ENCODE data around the gene EFCAB12. TPM values are rescaled to one million over a fixed set of nuclear protein-coding genes. Genes with fewer than 3 reads are reported as not detected.

EFCAB12 gene
- 0.31 and 0.39 TPM in 2 replicates for polyA plus RNA-seq (2013)

DNA sequence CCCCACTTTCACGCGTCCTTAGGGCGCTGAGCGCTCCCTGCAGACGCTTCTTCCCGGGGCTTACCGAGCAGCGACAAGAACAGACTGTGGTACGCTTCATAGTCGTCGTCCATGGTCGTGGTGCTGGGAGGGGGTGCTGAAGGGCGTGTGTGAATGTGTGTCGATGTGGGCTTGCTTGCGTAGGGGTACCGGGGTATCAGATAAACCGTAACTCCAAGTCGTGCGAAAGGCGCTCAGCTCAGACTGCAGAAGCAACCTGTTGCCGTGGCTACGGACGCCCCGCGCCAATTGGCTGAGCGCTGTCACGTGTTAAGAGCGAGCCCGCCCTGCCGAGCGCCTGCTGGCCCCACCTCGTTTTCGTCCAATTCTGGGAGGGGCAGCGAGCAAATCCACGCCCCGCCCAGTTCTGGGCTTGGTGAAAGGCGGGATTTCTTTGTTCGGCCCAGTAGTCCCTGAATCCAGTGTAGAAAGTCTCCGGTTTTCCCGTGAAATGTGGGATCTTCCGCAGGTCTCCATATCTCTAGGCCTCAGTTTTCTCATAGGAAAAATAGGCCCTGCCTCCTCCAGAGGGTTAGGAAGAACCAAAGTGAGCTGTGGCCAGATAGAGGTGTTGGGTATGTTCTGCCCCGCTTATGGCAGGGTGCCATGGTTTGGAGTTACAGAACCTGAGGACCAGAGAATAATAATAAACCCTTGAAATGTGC, at the start of gene EFCAB12:
TSS of gene EFCAB12 (minus strand) at position 261 of the 704 bp plus-strand sequence. CDS start at position 113, 148 bp downstream.
- peak within 1 kb of the TSS; percentile 72 for H4K8ac ChIP-seq (ENCODE audit: low read depth, low read length)
- H3K4me2 ChIP-seq (ENCODE audit: low read length) = peak within 1 kb of the TSS; percentile 67
- no peak within 1 kb of the TSS for H3K4ac ChIP-seq (ENCODE audit: low read depth, low read length)
- H2AK5ac ChIP-seq (ENCODE audit: low read length) = no peak within 1 kb of the TSS
- no peaks in the 10 kb centered on the region for H3K27me3 ChIP-seq (ENCODE audit: insufficient read depth, low read length)
- WGBS (ENCODE audit: extremely low coverage, insufficient coverage, insufficient read length) = no CpG with 5 or more reads among the region's 42 CpGs
- peak within 1 kb of the TSS; percentile 63 for H3K4me3 ChIP-seq (ENCODE audit: low read depth, low read length)
- DNase-seq = peak; percentile 93 to 97
- H3K14ac ChIP-seq (ENCODE audit: low read length) = peak within 1 kb of the TSS; percentile 59
- peak within 1 kb of the TSS; percentile 75 for H4K12ac ChIP-seq (ENCODE audit: low read depth, low read length)
- no peak within 1 kb of the TSS for H2BK120ac ChIP-seq (ENCODE audit: insufficient read depth, low read length, poor library complexity)
- peaks cover 3% of the 10 kb centered on the region for H3K79me1 ChIP-seq (ENCODE audit: low read length)
- no peaks in the 10 kb centered on the region for H3K9me3 ChIP-seq (ENCODE audit: insufficient read depth, low read depth, low read length)
- H2AFZ ChIP-seq (ENCODE audit: insufficient read depth, low read length, poor library complexity) = peak within 1 kb of the TSS; percentile 32
- H3K27ac ChIP-seq (ENCODE audit: low read depth, low read length) = no peak within 1 kb of the TSS
- no peaks in the 10 kb centered on the region for H3K79me2 ChIP-seq (ENCODE audit: control insufficient read depth, insufficient read depth, low read length, poor library complexity)
- H3K36me3 ChIP-seq (ENCODE audit: control insufficient read depth in 1 of 2, insufficient read depth in 2 of 2, low read length in 2 of 2) = peaks cover 7 to 17% of the 10 kb centered on the region in 2 experiments
- H3K9ac ChIP-seq (ENCODE audit: low read length) = no peak within 1 kb of the TSS
- no peak within 1 kb of the TSS for H2BK12ac ChIP-seq (ENCODE audit: low read length)
- H3K23ac ChIP-seq (ENCODE audit: low read length) = no peak within 1 kb of the TSS
- H3K18ac ChIP-seq (ENCODE audit: low read length) = no peak within 1 kb of the TSS
- H3K4me1 ChIP-seq (ENCODE audit: control insufficient read depth in 1 of 2, insufficient read depth in 2 of 2, low read length in 2 of 2) = peaks cover 4% of the 10 kb centered on the region in 2 experiments
- H2BK5ac ChIP-seq (ENCODE audit: low read depth, low read length, poor library complexity) = no peak within 1 kb of the TSS
- H4K91ac ChIP-seq (ENCODE audit: low read depth, low read length) = peak within 1 kb of the TSS; percentile 32

DNA sequence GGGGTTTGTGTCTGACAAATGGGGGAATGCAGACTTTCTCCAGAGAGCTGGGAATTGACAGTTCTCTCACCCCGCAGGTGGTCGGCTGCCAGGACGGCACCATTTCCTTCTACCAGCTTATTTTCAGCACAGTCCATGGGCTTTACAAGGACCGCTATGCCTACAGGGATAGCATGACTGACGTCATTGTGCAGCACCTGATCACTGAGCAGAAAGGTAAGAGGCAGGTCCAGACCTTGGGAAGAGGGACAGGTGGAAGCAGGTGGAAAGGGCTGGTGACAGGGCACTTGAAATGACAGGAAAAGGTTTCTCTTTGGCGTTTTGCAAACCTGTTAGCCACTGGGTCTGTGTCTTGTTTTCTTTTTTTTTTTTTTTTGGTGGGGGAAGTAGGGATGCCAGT, 48.1 kb upstream of the EFCAB12 start:
- Histone ChIP-seq H3K27me3 (ENCODE audit: insufficient read depth, low read length) (no peaks in the 10 kb centered on the region), H2BK12ac (ENCODE audit: low read length) (no peak overlapping the region), H2BK120ac (ENCODE audit: insufficient read depth, low read length, poor library complexity) (no peak overlapping the region), H3K4me3 (ENCODE audit: low read depth, low read length) (no peak overlapping the region), H4K91ac (ENCODE audit: low read depth, low read length) (no peak overlapping the region), H4K8ac (ENCODE audit: low read depth, low read length) (no peak overlapping the region), H3K79me2 (ENCODE audit: control insufficient read depth, insufficient read depth, low read length, poor library complexity) (no peaks in the 10 kb centered on the region), H2AK5ac (ENCODE audit: low read length) (no peak overlapping the region), H3K23ac (ENCODE audit: low read length) (no peak overlapping the region), H3K4ac (ENCODE audit: low read depth, low read length) (no peak overlapping the region), H3K4me2 (ENCODE audit: low read length) (no peak overlapping the region), H3K79me1 (ENCODE audit: low read length) (no peaks in the 10 kb centered on the region), H3K9me3 (ENCODE audit: insufficient read depth, low read depth, low read length) (no peaks in the 10 kb centered on the region), H2BK5ac (ENCODE audit: low read depth, low read length, poor library complexity) (no peak overlapping the region), H3K27ac (ENCODE audit: low read depth, low read length) (no peak overlapping the region), H2AFZ (ENCODE audit: insufficient read depth, low read length, poor library complexity) (no peak overlapping the region), H3K4me1 (ENCODE audit: control insufficient read depth in 1 of 2, insufficient read depth in 2 of 2, low read length in 2 of 2) (peaks cover under 1% of the 10 kb centered on the region in 2 experiments), H4K12ac (ENCODE audit: low read depth, low read length) (no peak overlapping the region), H3K9ac (ENCODE audit: low read length) (no peak overlapping the region), H3K36me3 (ENCODE audit: control insufficient read depth in 1 of 2, insufficient read depth in 2 of 2, low read length in 2 of 2) (peaks cover 20% of the 10 kb centered on the region in 2 experiments), H3K14ac (ENCODE audit: low read length) (no peak overlapping the region), H3K18ac (ENCODE audit: low read length) (no peak overlapping the region)
- no CpG with 5 or more reads among the region's 6 CpGs for WGBS (ENCODE audit: extremely low coverage, insufficient coverage, insufficient read length)
- DNase-seq = no peak

DNA sequence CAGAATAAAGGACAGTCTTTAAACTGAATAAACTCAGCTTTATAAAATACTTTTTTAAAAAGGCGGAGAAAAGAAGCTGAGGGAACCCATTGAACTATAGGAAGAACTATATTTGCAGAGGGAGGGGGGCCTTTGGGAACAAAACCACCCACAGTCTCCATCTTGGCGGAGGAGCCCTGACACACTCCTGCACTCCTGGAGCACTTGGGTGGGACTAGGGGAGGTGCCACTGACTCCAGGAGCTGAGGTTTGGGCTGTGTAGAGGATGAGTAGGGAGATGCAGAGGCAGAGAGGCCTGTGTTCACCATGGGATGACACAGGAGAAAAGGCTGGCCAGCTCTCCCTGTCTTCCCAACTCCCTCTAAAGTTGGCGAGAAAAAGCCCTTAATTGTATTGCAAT, 47.4 kb upstream of the EFCAB12 start:
- H3K4me1 ChIP-seq (ENCODE audit: control insufficient read depth in 1 of 2, insufficient read depth in 2 of 2, low read length in 2 of 2) = no peaks in the 10 kb centered on the region
- no peak overlapping the region for H3K9ac ChIP-seq (ENCODE audit: low read length)
- no peak overlapping the region for H3K27ac ChIP-seq (ENCODE audit: low read depth, low read length)
- H3K4ac ChIP-seq (ENCODE audit: low read depth, low read length) = no peak overlapping the region
- no peak overlapping the region for H3K4me3 ChIP-seq (ENCODE audit: low read depth, low read length)
- no peaks in the 10 kb centered on the region for H3K79me2 ChIP-seq (ENCODE audit: control insufficient read depth, insufficient read depth, low read length, poor library complexity)
- no peaks in the 10 kb centered on the region for H3K27me3 ChIP-seq (ENCODE audit: insufficient read depth, low read length)
- no peak overlapping the region for H4K91ac ChIP-seq (ENCODE audit: low read depth, low read length)
- DNase-seq = no peak
- H4K8ac ChIP-seq (ENCODE audit: low read depth, low read length) = no peak overlapping the region
- H3K23ac ChIP-seq (ENCODE audit: low read length) = no peak overlapping the region
- no peak overlapping the region for H2BK120ac ChIP-seq (ENCODE audit: insufficient read depth, low read length, poor library complexity)
- H3K9me3 ChIP-seq (ENCODE audit: insufficient read depth, low read depth, low read length) = no peaks in the 10 kb centered on the region
- H3K18ac ChIP-seq (ENCODE audit: low read length) = no peak overlapping the region
- no peak overlapping the region for H2AFZ ChIP-seq (ENCODE audit: insufficient read depth, low read length, poor library complexity)
- H3K79me1 ChIP-seq (ENCODE audit: low read length) = no peaks in the 10 kb centered on the region
- H2BK12ac ChIP-seq (ENCODE audit: low read length) = no peak overlapping the region
- H2BK5ac ChIP-seq (ENCODE audit: low read depth, low read length, poor library complexity) = no peak overlapping the region
- no peak overlapping the region for H3K4me2 ChIP-seq (ENCODE audit: low read length)
- no peak overlapping the region for H3K14ac ChIP-seq (ENCODE audit: low read length)
- H4K12ac ChIP-seq (ENCODE audit: low read depth, low read length) = no peak overlapping the region
- H3K36me3 ChIP-seq (ENCODE audit: control insufficient read depth in 1 of 2, insufficient read depth in 2 of 2, low read length in 2 of 2) = peaks cover 20% of the 10 kb centered on the region in 2 experiments
- WGBS (ENCODE audit: extremely low coverage, insufficient coverage, insufficient read length) = no CpG with 5 or more reads among the region's 3 CpGs
- no peak overlapping the region for H2AK5ac ChIP-seq (ENCODE audit: low read length)

- Histone ChIP-seq H2BK120ac (ENCODE audit: insufficient read depth, low read length, poor library complexity) (no peak overlapping the region), H2AK5ac (ENCODE audit: low read length) (no peak overlapping the region), H3K27me3 (ENCODE audit: insufficient read depth, low read length) (no peaks in the 10 kb centered on the region), H3K27ac (ENCODE audit: low read depth, low read length) (no peak overlapping the region), H3K79me1 (ENCODE audit: low read length) (no peaks in the 10 kb centered on the region), H2BK5ac (ENCODE audit: low read depth, low read length, poor library complexity) (no peak overlapping the region), H3K4me1 (ENCODE audit: control insufficient read depth in 1 of 2, insufficient read depth in 2 of 2, low read length in 2 of 2) (no peaks in the 10 kb centered on the region), H3K4me3 (ENCODE audit: low read depth, low read length) (no peak overlapping the region), H3K9ac (ENCODE audit: low read length) (no peak overlapping the region), H3K4me2 (ENCODE audit: low read length) (no peak overlapping the region), H4K8ac (ENCODE audit: low read depth, low read length) (no peak overlapping the region), H3K18ac (ENCODE audit: low read length) (no peak overlapping the region), H2AFZ (ENCODE audit: insufficient read depth, low read length, poor library complexity) (no peak overlapping the region), H3K36me3 (ENCODE audit: control insufficient read depth in 1 of 2, insufficient read depth in 2 of 2, low read length in 2 of 2) (peaks cover 17 to 18% of the 10 kb centered on the region in 2 experiments), H3K79me2 (ENCODE audit: control insufficient read depth, insufficient read depth, low read length, poor library complexity) (no peaks in the 10 kb centered on the region), H3K23ac (ENCODE audit: low read length) (no peak overlapping the region), H3K9me3 (ENCODE audit: insufficient read depth, low read depth, low read length) (no peaks in the 10 kb centered on the region), H4K12ac (ENCODE audit: low read depth, low read length) (no peak overlapping the region), H2BK12ac (ENCODE audit: low read length) (no peak overlapping the region), H4K91ac (ENCODE audit: low read depth, low read length) (no peak overlapping the region), H3K4ac (ENCODE audit: low read depth, low read length) (no peak overlapping the region), H3K14ac (ENCODE audit: low read length) (no peak overlapping the region)
- no peak for DNase-seq
- WGBS (ENCODE audit: extremely low coverage, insufficient coverage, insufficient read length) = no CpG with 5 or more reads among the region's 10 CpGs
Measured at GRCh38 chr3:129474984-129475804, 46.8 kb upstream of the EFCAB12 start.
